ENCODE results near the gene MEI1. TPM values are rescaled to one million over a fixed set of nuclear protein-coding genes. Genes with fewer than 3 reads are reported as not detected.

MEI1 gene
- total and polyA plus RNA-seq, 2 experiments from 2014 or later: 0.18 TPM; not detected in 1

GRCh38 chr22:41793871-41794270 lies 94.6 kb downstream of the MEI1 start:
- Histone ChIP-seq H2AFZ (no peak overlapping the region), H3K4me2 (no peak overlapping the region), H3K4me1 (ENCODE audit: insufficient read depth) (no peaks in the 10 kb centered on the region), H3K27ac (no peak overlapping the region), H3K9me3 (ENCODE audit: low read depth) (no peaks in the 10 kb centered on the region), H3K27me3 (no peaks in the 10 kb centered on the region), H3K4me3 (no peak overlapping the region), H3K79me2 (no peaks in the 10 kb centered on the region), H3K36me3 (replicated peaks; ENCODE audit: insufficient read depth, low read depth) (no peaks in the 10 kb centered on the region), H3K9me2 (replicated peaks; ENCODE audit: insufficient read depth) (no peaks in the 10 kb centered on the region), H4K20me1 (ENCODE audit: insufficient read depth, poor library complexity, severe bottlenecking) (no peaks in the 10 kb centered on the region)
- 98% methylated on average over 3 of the region's 3 CpGs for WGBS (ENCODE audit: low lambda C conversion rate, missing lambda C conversion rate)
- TF ChIP-seq, protein P1, sequence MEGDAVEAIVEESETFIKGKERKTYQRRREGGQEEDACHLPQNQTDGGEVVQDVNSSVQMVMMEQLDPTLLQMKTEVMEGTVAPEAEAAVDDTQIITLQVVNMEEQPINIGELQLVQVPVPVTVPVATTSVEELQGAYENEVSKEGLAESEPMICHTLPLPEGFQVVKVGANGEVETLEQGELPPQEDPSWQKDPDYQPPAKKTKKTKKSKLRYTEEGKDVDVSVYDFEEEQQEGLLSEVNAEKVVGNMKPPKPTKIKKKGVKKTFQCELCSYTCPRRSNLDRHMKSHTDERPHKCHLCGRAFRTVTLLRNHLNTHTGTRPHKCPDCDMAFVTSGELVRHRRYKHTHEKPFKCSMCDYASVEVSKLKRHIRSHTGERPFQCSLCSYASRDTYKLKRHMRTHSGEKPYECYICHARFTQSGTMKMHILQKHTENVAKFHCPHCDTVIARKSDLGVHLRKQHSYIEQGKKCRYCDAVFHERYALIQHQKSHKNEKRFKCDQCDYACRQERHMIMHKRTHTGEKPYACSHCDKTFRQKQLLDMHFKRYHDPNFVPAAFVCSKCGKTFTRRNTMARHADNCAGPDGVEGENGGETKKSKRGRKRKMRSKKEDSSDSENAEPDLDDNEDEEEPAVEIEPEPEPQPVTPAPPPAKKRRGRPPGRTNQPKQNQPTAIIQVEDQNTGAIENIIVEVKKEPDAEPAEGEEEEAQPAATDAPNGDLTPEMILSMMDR (IDR thresholded peaks at IDR 0.05; ENCODE audit: poor library complexity): no peak
- TF ChIP-seq EZH2phosphoT487 (IDR thresholded peaks at IDR 0.05; ENCODE audit: low read depth, severe bottlenecking, unreplicated experiment): no peak
- TF ChIP-seq EZH2 (IDR thresholded peaks at IDR 0.05; ENCODE audit: borderline replicate concordance): no peak
- no peak for DNase-seq (ENCODE audit: low spot score)

DNA sequence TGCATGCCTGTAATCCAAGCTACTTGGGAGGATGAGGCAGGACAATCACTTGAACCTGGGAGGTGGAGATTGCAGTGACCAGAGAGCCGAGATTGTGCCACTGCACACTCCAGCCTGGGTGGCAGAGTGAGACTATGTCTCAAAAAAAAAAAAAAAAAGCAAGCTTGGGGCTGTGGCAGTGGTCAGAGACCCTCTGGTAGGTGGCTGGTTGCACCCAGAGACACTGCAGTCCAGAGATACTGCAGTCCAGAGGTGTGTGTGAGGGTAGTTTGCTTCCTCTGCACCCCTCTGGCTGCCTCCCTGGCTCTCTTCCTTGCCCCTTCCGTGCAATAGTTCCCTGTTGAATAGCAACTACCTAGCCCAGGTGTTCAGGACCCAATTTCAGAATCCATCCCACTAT lies 99.4 kb downstream of the MEI1 start:
- H3K27me3 ChIP-seq: no peaks in the 10 kb centered on the region
- DNase-seq (ENCODE audit: low spot score): no peak
- no peaks in the 10 kb centered on the region for H4K20me1 ChIP-seq (ENCODE audit: insufficient read depth, poor library complexity, severe bottlenecking)
- H3K4me3 ChIP-seq: no peak overlapping the region
- peaks cover 27% of the 10 kb centered on the region for H3K79me2 ChIP-seq
- TF ChIP-seq EZH2phosphoT487 (IDR thresholded peaks at IDR 0.05; ENCODE audit: low read depth, severe bottlenecking, unreplicated experiment): no peak
- no peak for TF ChIP-seq EZH2 (IDR thresholded peaks at IDR 0.05; ENCODE audit: borderline replicate concordance)
- TF ChIP-seq, protein P1 (IDR thresholded peaks at IDR 0.05; ENCODE audit: poor library complexity): no peak
- H3K9me3 ChIP-seq (ENCODE audit: low read depth): no peaks in the 10 kb centered on the region
- no peak overlapping the region for H3K27ac ChIP-seq
- no peaks in the 10 kb centered on the region for H3K36me3 ChIP-seq (replicated peaks; ENCODE audit: insufficient read depth, low read depth)
- H3K9me2 ChIP-seq (replicated peaks; ENCODE audit: insufficient read depth): no peaks in the 10 kb centered on the region
- WGBS (ENCODE audit: low lambda C conversion rate, missing lambda C conversion rate): 96% methylated on average over 2 of the region's 2 CpGs
- H3K4me1 ChIP-seq (ENCODE audit: insufficient read depth): peaks cover 17% of the 10 kb centered on the region
- no peak overlapping the region for H2AFZ ChIP-seq
- no peak overlapping the region for H3K4me2 ChIP-seq

- Histone ChIP-seq H3K4me1 (ENCODE audit: insufficient read depth) (peaks cover 17% of the 10 kb centered on the region), H3K36me3 (replicated peaks; ENCODE audit: insufficient read depth, low read depth) (no peaks in the 10 kb centered on the region), H3K79me2 (peaks cover 37% of the 10 kb centered on the region), H4K20me1 (ENCODE audit: insufficient read depth, poor library complexity, severe bottlenecking) (no peaks in the 10 kb centered on the region), H3K4me3 (peak overlapping the region; percentile 41), H3K27ac (peak overlapping the region; percentile 78), H3K4me2 (peak overlapping the region; percentile 97), H2AFZ (peak overlapping the region; percentile 89), H3K9me2 (replicated peaks; ENCODE audit: insufficient read depth) (no peaks in the 10 kb centered on the region), H3K27me3 (no peaks in the 10 kb centered on the region), H3K9me3 (ENCODE audit: low read depth) (no peaks in the 10 kb centered on the region)
- WGBS (ENCODE audit: low lambda C conversion rate, missing lambda C conversion rate): 54% methylated on average over 37 of the region's 38 CpGs
- TF ChIP-seq EZH2phosphoT487 (IDR thresholded peaks at IDR 0.05; ENCODE audit: low read depth, severe bottlenecking, unreplicated experiment) (no peak), EZH2 (IDR thresholded peaks at IDR 0.05; ENCODE audit: borderline replicate concordance) (no peak)
- TF ChIP-seq, protein P1 (IDR thresholded peaks at IDR 0.05; ENCODE audit: poor library complexity): no peak
- peak; percentile 15 for DNase-seq (ENCODE audit: low spot score)
Measured at GRCh38 chr22:41799486-41800347, 100.4 kb downstream of the MEI1 start.
